Dendritic cell treated with granulocyte-macrophage colony-stimulating factor and Interleukin-4, amounts not matched to agents 40 ng/mL and 50 ng/mL, for 4 days (primary cell): ENCODE measurements around the gene DLL1.
"Not testable (repeated sequence)": the region's sequence is repeated elsewhere in the genome, so short reads cannot be mapped to it uniquely, and the experiment has no call there.

ENCODE experiments used
- H3K27ac Mint-ChIP-seq: one replicate; pipeline ENCODE4 v1.8.0; 2022; ENCODE audit warnings: mild to moderate bottlenecking, mixed read lengths
- H3K27me3 Mint-ChIP-seq: one replicate; pipeline ENCODE4 v1.8.0; 2022; ENCODE audit warnings: mild to moderate bottlenecking, mixed read lengths
- H3K36me3 Mint-ChIP-seq: one replicate; pipeline ENCODE4 v1.8.0; 2022; ENCODE audit warnings: low read depth, mixed read lengths
- H3K4me1 Mint-ChIP-seq: one replicate; pipeline ENCODE4 v1.8.0; 2022; ENCODE audit warnings: low read depth, mixed read lengths
- H3K4me3 Mint-ChIP-seq: one replicate; pipeline ENCODE4 v1.8.0; 2022; ENCODE audit warnings: mild to moderate bottlenecking, moderate library complexity, mixed read lengths
- H3K9me3 Mint-ChIP-seq: one replicate; pipeline ENCODE4 v1.8.0; 2022; ENCODE audit warnings: mixed read lengths
- intact Hi-C: fragments of 100-400 bp; cut with micrococcal nuclease; formaldehyde crosslinking; loops from one replicate; pipeline ENCODE4 v1.15.0; 2022

Gene DLL1

DNA sequence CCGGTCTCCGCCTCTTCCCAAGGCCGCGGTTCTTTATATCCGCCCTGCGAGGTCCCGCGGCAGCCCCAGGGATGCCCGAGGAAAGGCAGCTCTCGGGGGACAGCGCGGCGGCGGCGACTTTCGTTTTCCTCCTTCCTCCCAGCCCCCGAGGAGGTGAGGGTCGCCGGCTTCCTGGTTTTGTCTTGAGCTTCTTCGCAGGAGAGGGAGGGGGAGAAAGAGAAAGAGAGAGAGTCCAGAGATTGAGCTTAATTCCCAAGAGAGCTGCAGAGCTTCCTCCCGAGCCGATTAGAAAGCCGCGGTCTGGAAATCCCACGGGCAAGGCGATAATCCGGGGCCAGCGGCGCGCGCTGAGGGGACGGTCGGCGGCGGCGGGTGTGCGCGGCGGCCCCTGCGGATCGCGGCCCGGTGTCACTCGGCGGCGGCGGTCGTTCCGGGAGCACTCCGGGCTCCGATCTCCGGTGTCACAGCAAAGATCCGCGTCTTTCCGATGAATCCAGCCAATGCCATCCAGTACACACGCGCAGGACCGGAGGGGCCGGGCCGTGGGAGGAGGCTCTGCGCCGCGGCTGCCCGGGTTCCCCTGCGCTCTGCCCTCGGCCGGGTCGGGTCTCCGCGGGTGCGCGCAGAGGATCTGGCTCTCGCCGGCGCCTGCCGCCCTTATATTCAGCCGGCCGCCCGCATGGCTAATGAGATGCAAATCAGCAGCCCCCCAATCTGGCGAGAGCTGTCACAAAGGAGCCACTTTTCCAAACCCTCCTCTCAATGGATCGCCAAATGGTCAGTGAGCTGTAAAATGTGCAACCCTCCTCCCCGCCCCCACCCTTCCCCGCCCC, at the start of gene DLL1:
DLL1 (minus strand) TSS at position 783 of the 833 bp plus-strand sequence. CDS start 939 bp downstream, outside the sequence.
- peaks cover 5% of the 10 kb centered on the region for H3K36me3 Mint-ChIP-seq
- intact Hi-C loops, result loop anchor here (10.0 kb wide), 1 partner anchor 296 kb away; no protein-coding TSS in a partner anchor

DNA sequence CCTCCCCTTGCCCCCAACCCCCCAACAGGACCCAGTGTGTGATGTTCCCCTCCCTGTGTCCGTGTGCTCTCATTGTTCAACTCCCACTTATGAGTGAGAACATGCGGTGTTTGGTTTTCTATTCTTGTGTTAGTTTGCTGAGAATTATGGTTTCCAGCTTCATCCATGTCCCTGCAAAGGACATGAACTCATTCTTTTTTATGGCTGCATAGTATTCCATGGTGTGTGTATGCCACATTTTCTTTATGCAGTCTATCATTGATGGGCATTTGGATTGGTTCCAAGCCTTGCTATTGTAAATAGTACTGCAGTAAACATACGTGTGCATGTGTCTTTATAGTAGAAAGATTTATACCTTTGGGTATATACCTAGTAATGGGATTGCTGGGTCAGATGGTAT, 44.3 kb upstream of the DLL1 start:
- H3K36me3 Mint-ChIP-seq, result peaks cover 82% of the 10 kb centered on the region
- H3K27me3 Mint-ChIP-seq, H3K27ac Mint-ChIP-seq, H3K9me3 Mint-ChIP-seq, H3K4me3 Mint-ChIP-seq, intact Hi-C loops, H3K4me1 Mint-ChIP-seq: not testable (repeated sequence)

More for the DNA sequence above, at the start of gene DLL1:
- Mint-ChIP-seq H3K27me3 (peaks cover 97% of the 10 kb centered on the region), H3K9me3 (no peaks in the 10 kb centered on the region), H3K4me1 (peaks cover 64% of the 10 kb centered on the region), H3K27ac (peak within 1 kb of the TSS; percentile 12), H3K4me3 (peak within 1 kb of the TSS; percentile 90)

GRCh38 chr6:170329321-170329720, 38.4 kb upstream of the DLL1 start:
- no peaks in the 10 kb centered on the region for H3K9me3 Mint-ChIP-seq
- no peak overlapping the region for H3K27ac Mint-ChIP-seq
- intact Hi-C loops, result no loop called here
- H3K4me3 Mint-ChIP-seq, result no peak overlapping the region
- peaks cover 96% of the 10 kb centered on the region for H3K36me3 Mint-ChIP-seq
- H3K4me1 Mint-ChIP-seq, result no peaks in the 10 kb centered on the region
- no peaks in the 10 kb centered on the region for H3K27me3 Mint-ChIP-seq

DNA sequence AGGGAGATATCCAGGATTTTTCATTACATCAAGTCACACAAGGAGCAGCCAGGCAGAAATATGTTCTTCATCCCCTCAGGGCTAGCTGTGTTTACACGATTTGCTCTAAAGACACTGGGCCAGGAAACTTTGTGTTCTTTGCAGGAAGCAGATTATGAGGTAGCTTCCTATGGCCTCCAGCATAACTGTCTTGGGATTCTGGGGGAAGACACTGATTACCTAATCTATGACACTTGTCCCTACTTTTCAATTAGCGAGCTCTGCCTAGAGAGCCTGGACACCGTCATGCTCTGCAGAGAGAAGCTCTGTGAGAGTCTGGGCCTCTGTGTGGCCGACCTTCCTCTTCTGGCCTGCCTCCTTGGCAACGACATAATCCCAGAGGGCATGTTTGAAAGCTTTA, 26.8 kb upstream of the DLL1 start:
- Mint-ChIP-seq H3K4me3 (no peak overlapping the region), H3K36me3 (peaks cover 65% of the 10 kb centered on the region), H3K4me1 (peaks cover 33% of the 10 kb centered on the region), H3K27me3 (no peaks in the 10 kb centered on the region), H3K27ac (no peak overlapping the region), H3K9me3 (no peaks in the 10 kb centered on the region)
- intact Hi-C loops, result loop anchor here (10.0 kb wide), 1 partner anchor 483 kb away; no protein-coding TSS in a partner anchor

DNA sequence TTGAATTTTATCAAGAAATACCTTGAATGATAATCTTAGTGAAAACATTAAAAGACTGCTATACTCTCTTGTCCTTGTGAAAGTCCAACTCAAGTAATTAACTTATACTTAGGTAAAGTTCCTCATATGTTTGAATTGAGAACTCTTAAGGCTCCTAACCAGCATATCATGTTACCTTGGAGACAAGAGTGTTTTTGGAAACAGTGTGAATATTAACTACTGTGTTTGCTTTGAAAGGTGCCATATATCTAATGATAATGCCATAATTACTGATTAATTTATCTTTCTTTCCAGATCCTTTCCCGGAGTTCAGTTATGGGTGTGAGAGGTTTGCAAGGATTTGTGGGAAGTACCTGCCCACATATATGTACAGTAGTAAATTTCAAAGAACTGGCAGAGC, 26.2 kb upstream of the DLL1 start:
- Mint-ChIP-seq H3K4me3 (no peak overlapping the region), H3K36me3 (peaks cover 58% of the 10 kb centered on the region), H3K4me1 (peaks cover 33% of the 10 kb centered on the region), H3K9me3 (no peaks in the 10 kb centered on the region), H3K27ac (no peak overlapping the region), H3K27me3 (no peaks in the 10 kb centered on the region)
- intact Hi-C loops, result loop anchor here (10.0 kb wide), 1 partner anchor 482 kb away; no protein-coding TSS in a partner anchor

DNA sequence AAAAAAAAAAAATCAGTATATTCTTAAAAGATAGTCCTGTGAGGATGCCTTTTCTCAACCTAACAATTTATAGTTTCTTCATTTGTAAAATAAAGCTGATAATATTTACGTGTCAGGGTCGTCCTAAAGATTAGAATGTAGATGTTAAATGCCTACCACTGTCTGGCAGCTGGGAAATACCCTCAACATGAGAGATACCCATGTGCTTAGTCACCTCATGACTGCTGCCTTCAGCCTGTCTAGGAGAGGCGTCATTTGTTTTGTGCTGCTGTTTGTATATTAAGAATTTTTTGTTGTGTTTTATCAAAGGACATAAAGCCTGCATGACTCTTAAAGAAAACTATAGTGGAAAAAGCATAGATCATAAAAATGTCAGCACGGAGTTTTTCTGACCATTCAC, 25.2 kb upstream of the DLL1 start:
- no peak overlapping the region for H3K4me3 Mint-ChIP-seq
- peaks cover 55% of the 10 kb centered on the region for H3K36me3 Mint-ChIP-seq
- no peaks in the 10 kb centered on the region for H3K9me3 Mint-ChIP-seq
- peaks cover 39% of the 10 kb centered on the region for H3K4me1 Mint-ChIP-seq
- H3K27ac Mint-ChIP-seq, result no peak overlapping the region
- intact Hi-C loops, result loop anchor here (10.0 kb wide), 1 partner anchor 481 kb away; no protein-coding TSS in a partner anchor
- no peaks in the 10 kb centered on the region for H3K27me3 Mint-ChIP-seq

GRCh38 chr6:170314983-170315382, 24.1 kb upstream of the DLL1 start:
- Mint-ChIP-seq H3K4me1 (peaks cover 40% of the 10 kb centered on the region), H3K27ac (no peak overlapping the region), H3K9me3 (no peaks in the 10 kb centered on the region), H3K36me3 (peaks cover 51% of the 10 kb centered on the region), H3K4me3 (no peak overlapping the region), H3K27me3 (no peaks in the 10 kb centered on the region)
- intact Hi-C loops, result loop anchor here (10.0 kb wide), 1 partner anchor 480 kb away; no protein-coding TSS in a partner anchor

- H3K4me1 Mint-ChIP-seq, result peaks cover 37% of the 10 kb centered on the region
- no peaks in the 10 kb centered on the region for H3K9me3 Mint-ChIP-seq
- intact Hi-C loops, result loop anchor here (10.0 kb wide), 1 partner anchor 479 kb away; no protein-coding TSS in a partner anchor
- H3K4me3 Mint-ChIP-seq, result no peak overlapping the region
- H3K27me3 Mint-ChIP-seq, result no peaks in the 10 kb centered on the region
- H3K36me3 Mint-ChIP-seq, result peaks cover 41% of the 10 kb centered on the region
- no peak overlapping the region for H3K27ac Mint-ChIP-seq
These were observed 22.9 kb upstream of the DLL1 start for GRCh38 chr6:170313716-170314295.

DNA sequence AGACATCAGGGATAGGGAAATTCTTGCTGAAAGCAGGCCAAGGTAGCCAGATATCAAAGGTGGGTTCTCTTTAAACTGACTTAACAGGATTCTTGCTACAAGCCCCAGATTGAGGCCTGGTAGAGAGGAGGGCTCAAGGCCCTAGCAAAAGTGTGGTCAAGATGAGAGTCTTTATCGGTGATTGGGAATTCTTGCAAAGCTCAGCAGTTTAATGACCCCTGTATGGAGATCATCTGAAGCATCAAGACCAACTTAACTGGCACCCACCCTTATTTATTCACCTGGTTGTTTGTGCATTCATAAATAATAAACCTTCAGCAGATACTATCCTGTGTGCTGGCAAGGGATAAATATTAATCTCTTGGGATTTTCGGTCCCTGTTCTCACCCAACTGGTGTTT, 22.0 kb upstream of the DLL1 start:
- Mint-ChIP-seq H3K27me3 (no peaks in the 10 kb centered on the region), H3K9me3 (no peaks in the 10 kb centered on the region), H3K4me3 (no peak overlapping the region), H3K27ac (no peak overlapping the region), H3K36me3 (peaks cover 41% of the 10 kb centered on the region), H3K4me1 (peaks cover 47% of the 10 kb centered on the region)
- intact Hi-C loops, result loop anchor here (10.0 kb wide), 1 partner anchor 478 kb away; no protein-coding TSS in a partner anchor

DNA sequence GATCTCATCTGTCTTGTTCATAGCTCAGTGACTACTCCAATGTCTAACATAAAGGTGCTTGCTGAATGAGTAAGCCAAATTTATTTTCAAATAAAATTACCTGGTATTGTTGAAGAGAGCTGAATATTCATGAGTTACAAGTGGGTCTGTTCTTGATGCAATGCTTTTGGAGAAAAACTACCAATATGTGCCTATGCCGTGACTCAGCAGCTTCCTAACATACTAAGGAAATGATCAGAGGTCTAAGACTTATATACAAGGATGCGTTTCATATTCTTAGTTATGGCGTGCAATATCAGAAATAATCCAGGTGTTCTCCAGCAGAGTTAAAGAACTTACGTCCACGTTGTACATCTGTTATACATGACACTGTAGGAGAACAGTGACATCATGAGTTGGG, 20.8 kb upstream of the DLL1 start:
- H3K9me3 Mint-ChIP-seq, result no peaks in the 10 kb centered on the region
- H3K27ac Mint-ChIP-seq, result no peak overlapping the region
- H3K4me1 Mint-ChIP-seq, result peaks cover 58% of the 10 kb centered on the region
- no peaks in the 10 kb centered on the region for H3K27me3 Mint-ChIP-seq
- intact Hi-C loops, result loop anchor here (10.0 kb wide), 1 partner anchor 477 kb away; no protein-coding TSS in a partner anchor
- no peak overlapping the region for H3K4me3 Mint-ChIP-seq
- H3K36me3 Mint-ChIP-seq, result peaks cover 44% of the 10 kb centered on the region

GRCh38 chr6:170308761-170309160, 17.9 kb upstream of the DLL1 start:
- H3K9me3 Mint-ChIP-seq, result no peaks in the 10 kb centered on the region
- H3K27ac Mint-ChIP-seq, result no peak overlapping the region
- peaks cover 40% of the 10 kb centered on the region for H3K36me3 Mint-ChIP-seq
- no peak overlapping the region for H3K4me3 Mint-ChIP-seq
- H3K4me1 Mint-ChIP-seq, result peaks cover 56% of the 10 kb centered on the region
- intact Hi-C loops, result loop anchor here (5.0 kb wide), 2 partner anchors 244 to 606 kb away; partner anchors contain the start of genes C6orf120, PSMB1, TBP and WDR27
- H3K27me3 Mint-ChIP-seq, result peaks cover 7% of the 10 kb centered on the region

DNA sequence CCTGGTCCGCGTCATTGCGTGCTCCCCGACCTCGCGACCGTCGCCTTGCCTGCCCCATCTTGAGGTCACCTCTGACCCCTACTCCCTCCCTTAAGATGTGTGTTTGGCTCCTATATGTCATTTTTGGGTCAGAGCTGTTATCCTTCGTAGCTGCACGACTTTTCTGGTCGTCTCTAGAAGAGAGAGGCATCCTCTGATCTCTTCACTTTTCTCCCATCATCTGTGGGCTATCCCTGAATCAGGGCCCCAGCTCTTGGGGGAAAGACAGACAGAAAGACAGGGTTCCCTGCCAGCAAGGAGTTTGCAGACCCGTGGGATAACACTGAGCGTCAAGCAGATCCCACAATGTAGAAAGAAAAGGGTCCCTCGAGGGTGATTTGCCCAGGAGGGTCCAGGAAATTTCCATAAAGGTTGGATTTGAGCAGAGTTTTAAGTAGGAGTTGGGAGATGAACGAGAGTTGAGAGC, 16.2 kb upstream of the DLL1 start:
- intact Hi-C loops, result loop anchor here (2.0 to 5.0 kb wide), 3 partner anchors 14 to 605 kb away; partner anchors contain the start of genes C6orf120, PSMB1, TBP and WDR27
- peaks cover 40% of the 10 kb centered on the region for H3K36me3 Mint-ChIP-seq
- H3K4me3 Mint-ChIP-seq, result peak overlapping the region; percentile 99
- H3K9me3 Mint-ChIP-seq, result no peaks in the 10 kb centered on the region
- H3K27ac Mint-ChIP-seq, result peak overlapping the region; percentile 97
- H3K27me3 Mint-ChIP-seq, result peaks cover 17% of the 10 kb centered on the region
- peaks cover 51% of the 10 kb centered on the region for H3K4me1 Mint-ChIP-seq

- Mint-ChIP-seq H3K9me3 (no peaks in the 10 kb centered on the region), H3K27ac (peak within 1 kb of the TSS; percentile 97), H3K4me3 (peak within 1 kb of the TSS; percentile 99), H3K4me1 (peaks cover 50% of the 10 kb centered on the region), H3K27me3 (peaks cover 20% of the 10 kb centered on the region), H3K36me3 (peaks cover 38% of the 10 kb centered on the region)
- intact Hi-C loops, result loop anchor here (2.0 to 5.0 kb wide), 3 partner anchors 14 to 604 kb away; partner anchors contain the start of genes C6orf120, PSMB1, TBP and WDR27
These were observed 15.6 kb upstream of the DLL1 start, which contains the start of gene FAM120B for GRCh38 chr6:170306324-170307079. FAM120B (plus strand) TSS chr6:170306758; CDS start chr6:170317391, 10,633 bp downstream.
